Renal pelvis (tissue), 4 donors: ENCODE results near the gene LMLN. TPM values are rescaled to one million over a fixed set of nuclear protein-coding genes. Genes with fewer than 3 reads are reported as not detected.
"Not testable (repeated sequence)": the region's sequence is repeated elsewhere in the genome, so short reads cannot be mapped to it uniquely, and the experiment has no call there.

Experiments
- DNase-seq: peaks from one replicate; pipeline ENCODE4 v3.0.0-alpha.2; 2013
- polyA plus RNA-seq, 3 donors: library from polyadenylated mRNA; unstranded; fragments of 120-200 nt; gene quantifications; one replicate each; pipeline ENCODE4 v1.2.1, GENCODE V29; 2013; ENCODE audit not compliant: insufficient read length in 3 of 3

LMLN gene
- polyA plus RNA-seq, 3 donors, result 7.3 to 14.0 (median 12.8) TPM

GRCh38 chr3:198021320-198021719, 61.3 kb downstream of the LMLN start:
- no peak for DNase-seq

GRCh38 chr3:198022604-198023003, 62.6 kb downstream of the LMLN start:
- DNase-seq, result no peak

DNA sequence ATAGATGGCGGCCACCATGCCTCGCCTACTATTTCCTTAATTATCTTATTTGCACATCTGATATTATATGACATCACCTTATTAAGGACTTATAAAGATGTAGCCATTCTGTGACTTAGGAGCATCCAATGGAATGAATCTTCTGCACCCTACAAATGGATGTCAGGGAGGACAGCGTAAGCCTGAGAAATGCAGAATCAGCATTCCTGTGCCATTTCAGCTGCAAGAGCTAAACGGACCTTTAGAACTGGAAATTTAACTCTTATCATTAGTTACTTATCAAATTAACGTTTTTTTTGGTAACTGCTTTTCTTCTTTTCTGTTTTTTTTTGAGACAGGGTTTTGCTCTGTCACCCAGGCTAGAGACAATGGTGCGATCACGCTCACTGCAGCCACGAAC, 65.6 kb downstream of the LMLN start:
- DNase-seq, result no peak

GRCh38 chr3:198026620-198027019, 66.6 kb downstream of the LMLN start:
- no peak for DNase-seq

DNA sequence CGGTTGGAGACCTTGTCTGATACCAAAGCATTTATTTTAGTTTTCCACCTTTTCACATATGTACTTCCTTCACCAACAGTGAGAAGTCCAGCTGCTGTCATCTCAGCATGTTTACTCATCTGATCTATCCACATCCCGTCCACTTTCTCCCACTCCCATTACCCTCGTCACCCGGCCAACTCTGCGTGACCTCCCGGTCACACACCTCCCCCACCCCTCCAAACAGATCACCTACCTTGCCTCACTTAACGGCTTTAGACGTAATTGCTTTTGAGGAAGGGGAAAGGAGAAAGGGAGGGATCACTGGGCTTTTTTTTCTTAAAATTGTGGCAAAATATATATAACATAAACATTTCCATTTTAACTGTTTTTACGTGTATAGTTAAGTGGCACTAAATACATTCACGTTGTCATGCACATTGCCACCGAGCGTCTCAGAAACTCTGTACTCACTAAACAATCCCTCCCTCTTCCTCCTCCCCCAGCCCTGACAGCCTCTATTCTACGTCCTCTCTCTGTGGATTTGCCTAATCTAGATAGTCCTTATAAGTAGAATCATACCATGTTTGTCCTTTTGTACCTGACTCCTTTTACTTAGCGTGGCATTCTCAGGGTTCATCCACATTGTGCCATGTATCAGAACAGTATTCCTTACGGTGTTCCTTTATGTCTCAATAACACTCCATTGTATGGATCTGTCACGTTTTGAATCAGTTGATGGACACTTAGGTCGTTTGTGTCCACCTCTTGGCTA, 67.2 kb downstream of the LMLN start:
- DNase-seq, result no peak

GRCh38 chr3:198027799-198028390, 67.9 kb downstream of the LMLN start:
- no peak for DNase-seq

- DNase-seq, result no peak
These were observed 68.7 kb downstream of the LMLN start for GRCh38 chr3:198028718-198029117.

DNA sequence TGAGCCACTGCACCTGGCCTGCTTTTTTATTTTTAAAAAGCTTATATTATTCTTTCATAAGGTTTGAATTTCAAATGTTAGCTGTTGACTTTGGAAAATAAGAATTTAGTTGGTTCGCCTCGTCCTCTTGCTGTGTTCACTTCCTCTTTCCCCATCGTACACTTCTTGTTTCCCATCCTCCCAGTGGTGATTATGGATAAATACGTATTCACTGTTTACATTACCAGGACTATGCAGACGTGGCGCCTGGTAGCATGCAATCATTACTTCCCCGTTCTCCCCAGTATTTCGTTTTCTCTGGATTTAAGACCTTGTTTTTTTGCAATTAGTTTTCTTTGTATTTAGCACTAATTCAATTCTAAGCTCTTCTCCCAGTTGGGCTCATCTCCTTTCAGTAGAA, 70.1 kb downstream of the LMLN start:
- DNase-seq, result no peak

DNA sequence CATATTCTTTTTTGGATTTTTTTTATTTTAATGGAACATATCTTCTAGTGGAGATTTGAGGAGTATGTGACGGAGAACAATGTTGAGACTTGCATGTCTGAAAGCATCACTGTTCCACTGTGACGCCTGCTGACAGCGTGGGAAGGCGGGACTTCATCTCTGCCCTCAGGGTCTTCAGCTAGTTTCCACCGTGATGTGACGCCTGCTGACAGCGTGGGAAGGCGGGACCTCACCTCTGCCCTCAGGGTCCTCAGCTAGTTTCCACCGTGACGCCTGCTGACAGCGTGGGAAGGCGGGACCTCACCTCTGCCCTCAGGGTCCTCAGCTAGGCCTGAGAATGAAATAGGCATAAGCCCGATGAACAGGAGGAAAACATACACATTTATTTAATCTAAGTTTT, 70.7 kb downstream of the LMLN start:
- DNase-seq, result no peak

DNA sequence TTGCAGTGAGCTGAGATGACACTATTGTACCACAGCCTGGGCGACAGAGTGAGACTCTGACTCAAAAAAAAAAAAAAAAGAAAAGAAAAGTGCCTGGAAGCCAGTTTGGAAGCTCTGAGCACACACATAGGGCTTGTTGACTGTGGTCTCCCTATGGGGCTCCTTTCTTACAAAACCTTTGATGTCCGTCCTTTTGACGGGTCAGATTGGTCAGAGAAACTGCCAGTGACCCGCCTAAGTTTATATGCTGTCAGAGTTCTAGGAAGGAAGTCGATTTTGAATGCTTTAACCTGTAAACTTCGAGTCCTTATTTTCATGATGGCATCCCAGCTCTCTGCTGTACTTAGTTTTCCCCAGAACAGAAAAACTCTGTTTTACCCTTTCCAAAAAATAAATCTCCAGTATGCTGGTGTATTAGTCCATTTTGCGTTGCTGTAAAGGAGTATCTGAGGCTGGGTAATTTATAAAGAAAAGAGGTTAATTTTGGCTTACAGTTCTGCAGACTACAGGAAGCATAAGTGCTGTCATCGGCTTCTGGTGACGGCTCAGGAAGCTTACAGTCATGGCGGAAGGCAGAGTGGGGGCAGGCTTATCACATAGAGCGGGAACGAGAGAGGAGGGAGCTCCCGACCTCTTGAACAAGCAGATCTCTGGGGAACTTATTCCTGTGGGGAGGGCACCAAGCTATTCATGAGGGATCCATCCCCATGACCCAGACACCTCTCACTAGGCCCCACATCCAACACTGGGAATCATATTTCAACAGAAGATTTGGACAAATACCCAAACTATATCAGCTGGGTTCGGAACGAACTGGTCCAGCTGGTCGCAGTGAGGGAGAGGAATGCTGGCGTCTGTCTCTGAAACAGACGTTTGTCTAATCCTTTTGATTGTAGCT, 72.3 kb downstream of the LMLN start:
- DNase-seq, result no peak

DNA sequence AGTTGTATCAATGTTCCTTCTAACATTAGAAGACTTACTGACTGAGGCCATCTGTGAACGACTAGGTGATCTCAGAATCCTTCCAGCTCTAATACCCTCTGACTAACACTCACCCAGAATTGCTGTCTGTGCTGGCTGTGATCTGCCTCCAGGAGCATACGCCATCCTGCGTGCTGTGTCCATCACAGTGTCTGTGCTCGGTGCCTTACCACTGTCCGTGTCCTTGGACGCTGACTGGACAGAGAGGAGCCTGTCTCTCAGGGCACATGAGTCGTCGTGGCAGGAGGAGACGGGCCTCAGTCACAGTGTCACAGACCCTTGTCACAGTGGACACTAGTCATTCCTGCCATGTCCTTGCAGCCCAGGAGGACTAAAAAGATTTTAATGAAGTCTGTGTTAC, 83.1 kb downstream of the LMLN start:
- DNase-seq, result no peak

DNA sequence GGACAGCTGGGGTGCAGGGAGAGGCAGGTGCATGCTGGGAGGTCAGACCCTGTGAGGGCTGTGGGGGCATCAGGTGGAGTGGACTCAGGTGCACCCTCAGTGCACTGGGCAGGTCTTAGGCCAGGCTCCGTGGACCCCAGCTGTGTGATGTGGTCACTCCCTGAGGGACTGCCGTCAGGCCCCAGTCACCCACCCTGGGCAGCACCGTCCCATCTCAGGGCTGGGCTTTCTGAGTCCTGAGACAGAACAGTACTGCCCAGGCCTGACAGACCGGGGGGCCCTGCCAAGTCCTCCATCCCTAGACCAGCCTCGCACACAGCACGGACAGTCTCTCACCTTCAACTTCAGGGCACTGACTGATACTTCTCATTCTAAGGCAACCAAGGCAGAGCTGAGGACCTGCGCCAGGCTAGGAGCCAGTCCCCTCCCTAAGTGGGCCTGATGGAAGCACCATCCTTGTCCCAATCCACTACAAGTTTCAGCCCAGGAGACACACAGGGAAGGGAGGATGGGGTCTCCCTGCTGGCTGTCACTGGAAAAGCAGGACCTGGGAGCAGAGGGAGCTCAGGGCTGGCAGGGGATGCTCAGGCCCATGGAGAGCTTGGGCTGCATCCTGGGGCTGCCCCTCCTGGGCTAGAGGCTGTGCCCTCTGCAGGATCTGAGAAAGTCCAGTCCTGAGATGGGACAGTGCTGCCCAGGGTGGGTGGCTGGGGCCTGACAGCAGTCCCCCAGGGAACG, 86.3 kb downstream of the LMLN start:
- DNase-seq, result no peak

DNA sequence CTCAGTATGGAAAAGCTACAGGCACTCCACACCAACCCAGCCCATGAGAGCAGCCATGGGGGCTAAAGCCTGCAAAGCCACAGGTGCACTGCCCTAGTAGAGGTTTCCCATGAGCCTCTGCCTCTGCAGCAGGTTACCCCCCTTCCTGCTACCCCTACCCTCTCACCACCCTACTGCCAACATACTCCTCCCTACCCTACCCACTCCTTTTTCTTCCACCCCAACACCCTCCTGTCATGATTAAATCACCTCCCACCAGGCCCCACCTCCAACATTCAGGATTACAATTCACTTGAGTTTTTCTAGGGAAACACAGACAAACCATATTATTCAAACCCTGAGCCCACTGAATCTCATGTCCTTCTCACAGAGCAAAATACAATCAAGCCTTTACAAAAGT, 88.4 kb downstream of the LMLN start:
- no peak for DNase-seq

DNA sequence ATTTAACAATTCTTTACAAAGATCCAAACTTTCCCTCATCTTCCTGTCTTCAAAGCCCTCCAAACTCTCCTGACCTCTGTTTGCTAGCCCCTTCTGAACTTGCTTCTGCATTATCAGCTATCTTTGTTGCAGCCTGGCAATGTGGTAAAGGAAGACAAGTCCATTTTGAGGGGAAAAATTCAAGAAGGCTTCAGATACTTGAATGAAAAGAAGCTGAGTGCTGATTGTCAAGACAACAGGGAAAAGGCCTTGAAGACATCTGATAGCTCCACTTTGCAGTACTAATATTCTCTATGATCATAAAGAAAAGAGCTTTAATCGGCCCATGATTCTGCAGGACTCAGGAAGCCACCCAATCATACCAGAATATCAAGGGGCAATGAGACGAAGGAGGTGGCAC, 91.8 kb downstream of the LMLN start:
- DNase-seq, result no peak

DNA sequence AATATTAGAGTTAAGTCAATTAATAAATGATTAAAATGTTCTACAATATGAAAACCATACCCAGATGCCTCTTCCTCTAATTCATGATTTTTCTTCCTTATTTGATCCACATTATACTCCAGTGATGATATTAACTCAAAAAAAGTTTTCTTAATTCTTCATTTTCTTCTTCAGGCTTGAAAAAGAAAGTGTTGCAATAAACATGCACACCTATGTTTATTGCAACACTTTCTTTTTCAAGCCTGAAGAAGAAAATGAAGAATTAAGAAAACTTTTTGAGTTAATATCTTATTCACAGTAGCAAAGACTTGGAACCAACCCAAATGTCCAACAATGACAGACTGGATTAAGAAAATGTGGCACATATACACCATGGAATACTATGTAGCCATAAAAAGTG, 93.4 kb downstream of the LMLN start:
- DNase-seq, result not testable (repeated sequence)

DNA sequence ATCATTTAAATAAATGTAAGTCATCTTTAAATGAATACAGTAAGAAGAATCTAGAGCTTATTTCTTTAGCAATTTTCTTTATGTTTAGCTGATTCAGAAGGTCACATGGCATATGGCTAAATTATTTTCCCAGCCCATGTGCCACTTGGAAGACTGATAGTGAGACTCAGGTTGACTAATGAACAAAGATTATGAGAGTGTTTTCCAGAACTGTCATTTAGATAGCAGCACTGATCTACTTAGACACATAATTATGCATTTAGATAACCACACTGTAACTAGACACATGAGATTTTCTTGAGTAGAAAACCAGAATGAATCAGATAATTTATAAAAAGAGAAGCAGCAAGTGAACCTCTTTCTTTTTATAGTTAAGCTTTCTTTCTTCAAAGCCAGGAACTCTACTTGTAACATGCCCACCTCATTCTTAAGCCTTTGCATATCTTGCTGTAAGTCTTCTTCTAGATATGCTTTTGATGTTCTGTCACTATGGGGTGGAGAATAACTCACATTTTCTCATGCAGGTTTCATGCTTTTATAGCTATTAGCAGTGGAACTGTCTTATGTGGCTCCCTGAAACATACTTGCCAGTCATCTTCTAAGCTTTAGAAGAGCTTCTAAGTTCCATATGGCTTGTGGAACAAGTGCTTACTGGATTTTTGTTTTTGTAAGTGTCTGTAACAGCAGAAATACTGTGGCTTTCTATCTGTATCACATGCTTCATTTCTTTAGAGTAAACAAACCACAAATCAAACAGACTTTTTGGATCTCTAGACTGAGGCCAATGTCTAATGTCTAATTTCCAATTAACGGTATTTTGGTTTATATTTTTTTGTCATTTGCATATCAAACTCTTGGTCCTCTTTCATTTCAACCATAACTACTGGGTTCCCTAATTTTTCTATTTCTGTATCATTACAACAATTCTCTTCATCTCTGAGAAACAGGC, 101.4 kb downstream of the LMLN start:
- DNase-seq, result no peak

DNA sequence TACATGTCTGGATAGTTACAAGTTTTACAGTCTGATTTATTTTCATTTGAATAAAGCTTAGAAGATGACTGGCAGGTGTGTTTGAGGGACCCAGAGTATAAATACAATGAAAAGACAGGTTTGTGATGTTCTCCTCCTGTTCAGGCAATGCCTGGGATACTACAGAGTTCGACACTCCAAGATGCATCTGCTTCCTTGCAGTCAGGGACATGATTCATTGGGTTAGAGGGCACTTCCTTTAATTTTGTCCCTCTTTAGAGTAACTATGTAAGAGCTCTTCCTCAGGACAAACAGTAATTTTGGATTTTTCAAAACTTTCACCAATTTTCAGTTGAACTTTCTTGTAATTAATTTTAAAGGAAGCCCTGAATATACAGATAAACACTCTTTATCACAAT, 102.0 kb downstream of the LMLN start:
- DNase-seq, result no peak

GRCh38 chr3:198064420-198064819, 104.4 kb downstream of the LMLN start:
- no peak for DNase-seq

DNA sequence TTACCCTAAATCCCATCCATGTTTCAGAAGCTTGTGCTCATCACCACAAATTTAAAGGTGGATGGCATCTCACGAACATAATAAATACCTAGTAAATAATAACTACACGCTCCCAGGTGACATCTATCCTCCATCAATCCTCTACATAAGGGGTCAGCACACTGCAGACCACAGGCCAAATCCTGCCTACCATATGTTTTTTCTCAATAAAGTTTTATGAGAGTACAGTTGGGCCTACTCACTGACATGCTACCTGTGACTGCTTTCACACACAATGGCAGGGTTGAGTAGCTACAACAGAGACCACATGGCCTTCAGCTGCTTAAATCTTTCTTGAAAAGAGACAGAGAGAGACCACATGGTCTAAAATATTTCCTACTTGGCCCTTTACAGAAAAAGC, 105.9 kb downstream of the LMLN start:
- DNase-seq, result no peak

DNA sequence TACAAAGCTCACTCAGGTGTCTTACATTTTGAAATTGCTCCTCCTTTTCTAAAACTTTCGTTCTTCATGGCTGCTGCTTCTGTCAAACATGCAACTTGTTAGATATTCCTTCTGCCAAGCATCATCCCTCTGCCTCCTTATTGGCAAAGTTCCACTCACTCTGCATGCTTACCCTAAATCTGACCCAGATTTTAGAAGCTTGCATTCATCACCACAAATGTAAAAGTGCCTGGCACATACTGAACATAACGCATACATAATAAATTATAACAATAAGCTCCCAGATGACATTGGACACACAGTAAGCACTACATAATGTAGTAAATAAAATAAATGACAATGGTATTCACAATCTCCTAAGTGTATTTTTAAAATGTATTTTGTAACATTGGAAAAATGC, 107.4 kb downstream of the LMLN start:
- DNase-seq, result no peak

DNA sequence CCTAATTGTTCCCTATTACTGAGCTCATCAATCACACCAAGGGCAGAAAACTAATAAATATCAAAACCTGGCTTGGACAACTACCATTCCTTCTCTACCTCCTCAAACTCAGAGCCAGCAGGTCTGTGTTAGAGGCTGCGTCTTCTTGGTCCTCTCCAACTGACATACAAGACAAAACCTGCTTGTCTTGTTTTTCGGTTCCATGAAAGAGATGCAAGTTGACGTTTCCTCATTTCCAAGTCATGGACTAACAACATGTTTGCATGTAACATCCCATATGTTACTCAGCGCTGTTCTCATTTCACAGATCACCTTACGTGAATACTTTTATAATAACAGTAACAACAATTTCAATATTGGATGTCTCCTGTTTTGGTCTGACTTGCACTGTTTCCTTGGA, 110.9 kb downstream of the LMLN start:
- DNase-seq, result no peak
